Endothelial cell of umbilical vein (primary cell): ENCODE data around the gene FTH1. TPM values are rescaled to one million over a fixed set of nuclear protein-coding genes. Genes with fewer than 3 reads are reported as not detected.

Experiments used
- BruUV-seq: library from RNA; stranded (reverse); fragments of 400-500 nt; replicated peaks from 2 replicates; lab custom pipeline; 2021; lab: Mats Ljungman, UMichigan
- CTCF ChIA-PET: fragments of 300-600, 350-600 bp; sonication (Branson Sonifier 250); formaldehyde crosslinking; loops from one replicate; lab custom pipeline; 2021; ENCODE audit warnings: antibody characterized with exemption, inconsistent platforms; lab: Charles Lee
- POLR2A ChIA-PET: fragments of 300-600, 350-600 bp; sonication (Branson Sonifier 250); formaldehyde crosslinking; loops from one replicate; lab custom pipeline; 2021; ENCODE audit warnings: antibody characterized with exemption, inconsistent platforms; lab: Charles Lee
- DNase-seq: peaks from one replicate; pipeline ENCODE4 v3.0.0-alpha.2; 2011; ENCODE audit warnings: low read depth, low spot score
- FAIRE-seq: peaks from 2 replicates; lab custom pipeline; 2011; peaks lifted over from hg19 to GRCh38; lab: Jason Lieb, UNC
- H2AFZ ChIP-seq: 2 replicates; pipeline ENCODE4 v1.6.0; 2012; ENCODE audit warnings: low read depth, low read length, control low read depth, inconsistent platforms
- H3K27ac ChIP-seq: 2 replicates; pipeline ENCODE4 v1.5.1; 2011; ENCODE audit warnings: low read depth, mild to moderate bottlenecking, control low read depth, low read length, moderate library complexity; ENCODE audit not compliant: insufficient read depth
- H3K27me3 ChIP-seq, 2 experiments: 2 replicates each; pipeline versions ENCODE4 v1.6.0 to v1.6.1; 2011; ENCODE audit warnings: low read length in 2 of 2, mixed read lengths in 1 of 2; ENCODE audit not compliant: control insufficient read depth in 2 of 2, insufficient read depth in 2 of 2
- H3K36me3 ChIP-seq, 2 experiments: 2 replicates in 1 of 2; 3 replicates in 1 of 2; pipeline ENCODE4 v1.5.1; 2011; ENCODE audit warnings: low read length in 2 of 2, mild to moderate bottlenecking in 1 of 2, moderate library complexity in 1 of 2; ENCODE audit not compliant: control insufficient read depth in 2 of 2, insufficient read depth in 2 of 2; ENCODE audit errors: extremely low read depth in 1 of 2
- H3K4me1 ChIP-seq: 3 replicates; pipeline ENCODE4 v1.5.1; 2011; ENCODE audit warnings: mild to moderate bottlenecking, low read length; ENCODE audit not compliant: control insufficient read depth, insufficient read depth; ENCODE audit errors: extremely low read depth
- H3K4me2 ChIP-seq: 2 replicates; pipeline ENCODE4 v1.6.1; 2011; ENCODE audit warnings: low read length, control low read depth, mixed read lengths; ENCODE audit not compliant: insufficient read depth
- H3K4me3 ChIP-seq, 3 experiments: fragments of 200-600 bp in 1 of 3; sonication (generic), shearing (Covaris generic) in 1 of 3; replicated peaks in 1 of 3; 2 replicates each; pipeline ENCODE4 v1.5.1; 2011 to 2016; ENCODE audit warnings: control low read depth in 3 of 3, low read length in 3 of 3, mild to moderate bottlenecking in 2 of 3, inconsistent platforms in 1 of 3, low read depth in 1 of 3, moderate library complexity in 1 of 3; ENCODE audit not compliant: insufficient read depth in 1 of 3
- H3K79me2 ChIP-seq: 2 replicates; pipeline ENCODE4 v1.6.0; 2012; ENCODE audit warnings: low read length, inconsistent platforms; ENCODE audit not compliant: control insufficient read depth, insufficient read depth
- H3K9ac ChIP-seq: replicated peaks from 2 replicates; pipeline ENCODE3; 2011; ENCODE audit warnings: low read length, control low read depth; ENCODE audit not compliant: insufficient read depth; ENCODE audit errors: extremely low read depth
- H3K9me1 ChIP-seq: replicated peaks from 3 replicates; pipeline ENCODE4 v1.6.0; 2011; ENCODE audit warnings: mild to moderate bottlenecking, low read length; ENCODE audit not compliant: control insufficient read depth, insufficient read depth; ENCODE audit errors: extremely low read depth
- H3K9me3 ChIP-seq: replicated peaks from 2 replicates; pipeline ENCODE4 v1.5.1; 2012; ENCODE audit warnings: low read length, inconsistent platforms; ENCODE audit not compliant: control insufficient read depth, insufficient read depth
- H4K20me1 ChIP-seq: replicated peaks from 2 replicates; pipeline ENCODE3; 2011; ENCODE audit warnings: mild to moderate bottlenecking, low read length; ENCODE audit not compliant: control insufficient read depth, insufficient read depth; ENCODE audit errors: extremely low read depth
- EZH2 ChIP-seq: IDR thresholded peaks from 2 replicates; pipeline ENCODE4 v1.6.1; 2012; ENCODE audit warnings: borderline replicate concordance, low read depth, mild to moderate bottlenecking, moderate library complexity, low read length, inconsistent platforms; ENCODE audit not compliant: severe bottlenecking
- FOS ChIP-seq: IDR thresholded peaks from 2 replicates; pipeline ENCODE4 v1.6.1; 2011; ENCODE audit warnings: mild to moderate bottlenecking, low read length, moderate library complexity, borderline replicate concordance; ENCODE audit not compliant: insufficient read depth
- GATA2 ChIP-seq: IDR thresholded peaks from 2 replicates; pipeline ENCODE4 v1.7.0; 2011; ENCODE audit warnings: low read depth, mild to moderate bottlenecking, moderate library complexity, mixed read lengths, low read length; ENCODE audit not compliant: insufficient read length, insufficient read depth
- JUN ChIP-seq: IDR thresholded peaks from 2 replicates; pipeline ENCODE4 v1.6.1; 2011; ENCODE audit warnings: borderline replicate concordance, low read depth; ENCODE audit not compliant: insufficient read length, insufficient read depth
- MYC ChIP-seq: IDR thresholded peaks from one replicate; pipeline ENCODE4 v1.6.1; 2011; ENCODE audit warnings: mild to moderate bottlenecking, low read depth, low read length
- POLR2A ChIP-seq: IDR thresholded peaks from 2 replicates; pipeline ENCODE4 v1.6.1; 2012; ENCODE audit warnings: low read depth, mild to moderate bottlenecking, control low read depth, low read length
- POLR2AphosphoS5 ChIP-seq: IDR thresholded peaks from 2 replicates; pipeline ENCODE4 v1.6.1; 2012; ENCODE audit warnings: low read depth, mild to moderate bottlenecking, control low read depth, low read length, moderate library complexity; ENCODE audit not compliant: insufficient read depth
- dilution Hi-C: fragments of 300-500 bp; cut with MboI; formaldehyde crosslinking; loops from one replicate; pipeline ENCODE4 v1.15.0; 2019; ENCODE audit warnings: low sequenced_read_pairs; ENCODE audit not compliant: extremely low pct_ligation_motif_present
- intact Hi-C: fragments of 100-400 bp; cut with micrococcal nuclease; formaldehyde crosslinking; loops from one replicate; pipeline ENCODE4 v1.10.0; 2022
- polyA plus RNA-seq, 4 experiments: library from polyadenylated mRNA; depleted of rRNA in 3 of 4; stranded (reverse) in 3 of 4; unstranded in 1 of 4; fragments of >200 nt; gene quantifications; 2 replicates each; pipeline versions ENCODE4 v1.2.1 to v1.2.3, GENCODE V29; 2011 to 2012; ENCODE audit warnings: missing spikeins in 1 of 4
- total RNA-seq: library from RNA; stranded (reverse); gene quantifications from 2 replicates; pipeline ENCODE4 v1.2.3, GENCODE V29; 2021
- TF ChIP-seq, protein P1 (sequence below), 2 donors: IDR thresholded peaks; 1 replicate in 1 of 2; 2 replicates in 1 of 2; pipeline ENCODE4 v1.5.1; 2011; ENCODE audit warnings: low read length in 2 of 2, mild to moderate bottlenecking in 2 of 2, moderate library complexity in 2 of 2, control low read depth in 1 of 2, inconsistent platforms in 1 of 2, low read depth in 1 of 2; ENCODE audit not compliant: insufficient read depth in 1 of 2; ENCODE audit errors: extremely low read depth in 1 of 2
- TF ChIP-seq, protein P2 (sequence below): IDR thresholded peaks from 2 replicates; pipeline ENCODE4 v1.6.1; 2011; ENCODE audit not compliant: insufficient read depth, insufficient read length

FTH1 gene
- total and polyA plus RNA-seq, 2 donors (not counting 3 experiments of a cell fraction or from before 2014, with no cell fraction given): 1,177 to 2,501 TPM

DNA sequence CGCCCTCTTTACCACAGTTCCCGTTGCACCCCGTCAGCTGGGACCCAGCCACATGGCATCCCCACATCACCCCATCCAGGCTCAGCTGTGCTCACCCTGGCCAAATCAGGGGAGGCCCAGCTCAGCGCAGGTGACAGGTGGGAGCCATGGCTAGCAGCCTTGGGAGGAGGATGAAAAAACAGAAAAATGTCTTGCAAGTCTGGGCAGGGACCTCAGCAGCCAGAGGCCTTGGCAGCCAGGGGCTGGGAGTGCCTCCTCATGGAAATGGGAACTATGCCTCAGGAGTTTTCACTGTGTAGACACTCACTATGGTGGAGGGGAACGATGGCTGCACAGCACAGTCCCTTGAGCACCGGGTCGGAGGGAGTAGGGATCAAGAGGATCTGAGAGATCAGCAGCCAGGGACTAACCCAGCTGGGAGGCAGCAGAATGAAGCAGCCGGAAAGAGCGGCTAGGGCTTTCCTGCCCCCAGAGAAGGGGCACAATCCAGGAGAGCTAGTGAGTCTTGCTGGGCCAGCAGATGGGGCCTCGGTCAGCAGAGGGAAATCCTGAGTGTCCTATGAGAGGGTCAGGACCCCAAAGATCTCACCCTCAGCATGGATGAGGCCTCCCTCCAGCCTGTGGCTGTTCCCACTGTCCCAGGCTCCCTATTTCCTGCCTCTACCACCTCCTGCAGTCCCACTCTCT lies 6.2 kb upstream of the FTH1 start:
- Histone ChIP-seq H3K4me2 (no peak overlapping the region), H3K79me2 (peaks cover 3% of the 10 kb centered on the region), H3K36me3 (no peaks in the 10 kb centered on the region), H3K4me3 (no peak overlapping the region), H3K4me1 (peaks cover 64% of the 10 kb centered on the region), H3K9me1 (no peaks in the 10 kb centered on the region), H3K9ac (no peak overlapping the region), H2AFZ (no peak overlapping the region), H3K9me3 (no peaks in the 10 kb centered on the region), H3K27ac (peak overlapping the region; percentile 98), H4K20me1 (no peaks in the 10 kb centered on the region), H3K27me3 (no peaks in the 10 kb centered on the region)
- BruUV-seq: no TSS peak
- CTCF ChIA-PET: interaction anchor here (1.8 to 6.9 kb wide), 4 partner anchors 8 to 108 kb away, joined by 4 to 63 read pairs (median 11); no protein-coding TSS in a partner anchor
- POLR2A ChIA-PET: no interaction called here
- intact Hi-C loops (no loop called here), dilution Hi-C loops (no loop called here)
- DNase-seq (no peak), FAIRE-seq (no peak)
- no peak for TF ChIP-seq FOS
- TF ChIP-seq, protein P1, sequence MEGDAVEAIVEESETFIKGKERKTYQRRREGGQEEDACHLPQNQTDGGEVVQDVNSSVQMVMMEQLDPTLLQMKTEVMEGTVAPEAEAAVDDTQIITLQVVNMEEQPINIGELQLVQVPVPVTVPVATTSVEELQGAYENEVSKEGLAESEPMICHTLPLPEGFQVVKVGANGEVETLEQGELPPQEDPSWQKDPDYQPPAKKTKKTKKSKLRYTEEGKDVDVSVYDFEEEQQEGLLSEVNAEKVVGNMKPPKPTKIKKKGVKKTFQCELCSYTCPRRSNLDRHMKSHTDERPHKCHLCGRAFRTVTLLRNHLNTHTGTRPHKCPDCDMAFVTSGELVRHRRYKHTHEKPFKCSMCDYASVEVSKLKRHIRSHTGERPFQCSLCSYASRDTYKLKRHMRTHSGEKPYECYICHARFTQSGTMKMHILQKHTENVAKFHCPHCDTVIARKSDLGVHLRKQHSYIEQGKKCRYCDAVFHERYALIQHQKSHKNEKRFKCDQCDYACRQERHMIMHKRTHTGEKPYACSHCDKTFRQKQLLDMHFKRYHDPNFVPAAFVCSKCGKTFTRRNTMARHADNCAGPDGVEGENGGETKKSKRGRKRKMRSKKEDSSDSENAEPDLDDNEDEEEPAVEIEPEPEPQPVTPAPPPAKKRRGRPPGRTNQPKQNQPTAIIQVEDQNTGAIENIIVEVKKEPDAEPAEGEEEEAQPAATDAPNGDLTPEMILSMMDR (IDR thresholded peaks at IDR 0.05; ENCODE audit: extremely low read depth in 1 of 2, insufficient read depth in 1 of 2, low read depth in 1 of 2, low read length in 2 of 2): no peak
- no peak for TF ChIP-seq GATA2
- no peak for TF ChIP-seq EZH2
- TF ChIP-seq, protein P2, sequence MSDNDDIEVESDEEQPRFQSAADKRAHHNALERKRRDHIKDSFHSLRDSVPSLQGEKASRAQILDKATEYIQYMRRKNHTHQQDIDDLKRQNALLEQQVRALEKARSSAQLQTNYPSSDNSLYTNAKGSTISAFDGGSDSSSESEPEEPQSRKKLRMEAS: no peak
- TF ChIP-seq MYC: no peak
- no peak for TF ChIP-seq JUN
- TF ChIP-seq POLR2AphosphoS5: no peak
- TF ChIP-seq POLR2A: no peak
